Endothelial cell (in vitro differentiated cells): ENCODE results near the gene TLR9. TPM values are rescaled to one million over a fixed set of nuclear protein-coding genes. Genes with fewer than 3 reads are reported as not detected.
A peak's percentile ranks its signal among the peaks of the same experiment; 100 is the strongest.
"Not testable (repeated sequence)": the region's sequence is repeated elsewhere in the genome, so short reads cannot be mapped to it uniquely, and the experiment has no call there.

Source experiments
- DNase-seq: peaks from one replicate; pipeline ENCODE4 v3.0.0; 2021; ENCODE audit warnings: low spot score
- H3K27ac Mint-ChIP-seq: one replicate; pipeline ENCODE4 v1.8.0; 2021; ENCODE audit warnings: mixed read lengths, inconsistent platforms; ENCODE audit not compliant: unreplicated experiment
- H3K27me3 Mint-ChIP-seq: one replicate; pipeline ENCODE4 v1.8.0; 2021; ENCODE audit warnings: mild to moderate bottlenecking, moderate library complexity, mixed read lengths, inconsistent platforms; ENCODE audit not compliant: unreplicated experiment
- H3K36me3 Mint-ChIP-seq: one replicate; pipeline ENCODE4 v1.8.0; 2021; ENCODE audit warnings: mild to moderate bottlenecking, low read depth, mixed read lengths, inconsistent platforms; ENCODE audit not compliant: unreplicated experiment
- H3K4me1 Mint-ChIP-seq: one replicate; pipeline ENCODE4 v1.8.0; 2021; ENCODE audit warnings: mild to moderate bottlenecking, mixed read lengths, inconsistent platforms; ENCODE audit not compliant: unreplicated experiment
- H3K4me3 Mint-ChIP-seq: one replicate; pipeline ENCODE4 v1.8.0; 2021; ENCODE audit warnings: mild to moderate bottlenecking, mixed read lengths, inconsistent platforms; ENCODE audit not compliant: unreplicated experiment
- H3K9me3 Mint-ChIP-seq: one replicate; pipeline ENCODE4 v1.8.0; 2021; ENCODE audit warnings: mixed read lengths, inconsistent platforms; ENCODE audit not compliant: unreplicated experiment
- total RNA-seq: library from RNA; stranded (reverse); fragmentation: NEBNext Ultra II Directional; extraction: Animal tissue kit (Norgen Biotek cat#: 25700); gene quantifications from one replicate; pipeline ENCODE4 v1.2.1, GENCODE V29; 2021; ENCODE audit not compliant: unreplicated experiment
- TF ChIP-seq, protein P1 (sequence below): fragments of 200-600 bp; sonication (generic); IDR thresholded peaks from one replicate; pipeline ENCODE4 v1.5.0; 2021; ENCODE audit warnings: antibody characterized with exemption; ENCODE audit not compliant: unreplicated experiment

TLR9 gene
- total RNA-seq, 1 donor from 2014 or later, result not detected

DNA sequence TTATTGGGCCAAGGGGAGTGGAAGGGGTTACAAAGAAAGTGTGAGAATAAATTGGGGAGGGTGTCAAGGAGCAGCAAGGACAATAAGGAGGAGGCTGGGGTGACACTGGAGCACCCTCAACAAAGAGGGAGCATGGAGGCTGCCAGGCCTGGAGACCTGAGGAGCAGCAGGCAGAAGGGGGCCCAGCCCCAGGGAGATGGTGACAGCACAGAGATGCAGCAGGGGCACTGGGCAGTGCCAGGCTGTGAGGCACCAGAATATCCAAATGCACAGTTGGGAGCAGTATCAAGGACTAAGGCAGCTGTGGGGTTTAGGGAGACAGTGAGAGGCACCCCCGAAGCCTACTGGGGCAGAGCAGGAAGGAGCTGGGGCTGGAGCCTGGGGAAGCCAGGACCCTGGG is 46.9 kb downstream of the TLR9 start:
- DNase-seq, result no peak
- Mint-ChIP-seq H3K36me3 (no peaks in the 10 kb centered on the region), H3K27ac (no peak overlapping the region), H3K27me3 (peaks cover 2% of the 10 kb centered on the region), H3K4me3 (no peak overlapping the region), H3K4me1 (peaks cover 3% of the 10 kb centered on the region), H3K9me3 (no peaks in the 10 kb centered on the region)
- TF ChIP-seq, protein P1, sequence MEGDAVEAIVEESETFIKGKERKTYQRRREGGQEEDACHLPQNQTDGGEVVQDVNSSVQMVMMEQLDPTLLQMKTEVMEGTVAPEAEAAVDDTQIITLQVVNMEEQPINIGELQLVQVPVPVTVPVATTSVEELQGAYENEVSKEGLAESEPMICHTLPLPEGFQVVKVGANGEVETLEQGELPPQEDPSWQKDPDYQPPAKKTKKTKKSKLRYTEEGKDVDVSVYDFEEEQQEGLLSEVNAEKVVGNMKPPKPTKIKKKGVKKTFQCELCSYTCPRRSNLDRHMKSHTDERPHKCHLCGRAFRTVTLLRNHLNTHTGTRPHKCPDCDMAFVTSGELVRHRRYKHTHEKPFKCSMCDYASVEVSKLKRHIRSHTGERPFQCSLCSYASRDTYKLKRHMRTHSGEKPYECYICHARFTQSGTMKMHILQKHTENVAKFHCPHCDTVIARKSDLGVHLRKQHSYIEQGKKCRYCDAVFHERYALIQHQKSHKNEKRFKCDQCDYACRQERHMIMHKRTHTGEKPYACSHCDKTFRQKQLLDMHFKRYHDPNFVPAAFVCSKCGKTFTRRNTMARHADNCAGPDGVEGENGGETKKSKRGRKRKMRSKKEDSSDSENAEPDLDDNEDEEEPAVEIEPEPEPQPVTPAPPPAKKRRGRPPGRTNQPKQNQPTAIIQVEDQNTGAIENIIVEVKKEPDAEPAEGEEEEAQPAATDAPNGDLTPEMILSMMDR, result no peak

DNA sequence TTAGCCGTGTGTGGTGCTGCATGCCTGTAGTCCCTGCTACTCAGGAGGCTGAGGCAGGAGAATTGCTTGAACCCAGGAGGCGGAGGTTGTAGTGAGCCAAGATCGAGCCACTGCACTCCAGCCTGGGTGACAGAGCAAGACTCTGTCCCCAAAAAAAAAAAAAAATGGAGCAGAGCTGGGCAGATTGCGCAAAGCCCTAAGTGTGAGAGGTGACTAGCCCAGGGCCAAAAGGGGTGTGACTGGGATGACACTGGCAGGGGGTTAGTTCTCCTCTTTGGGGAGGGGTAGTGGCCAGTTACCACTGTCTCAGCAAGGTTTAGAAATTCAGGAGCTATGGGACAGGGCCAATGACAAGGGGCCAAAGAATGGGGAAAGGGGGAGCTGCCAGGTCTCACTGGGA is 47.3 kb downstream of the TLR9 start:
- not testable (repeated sequence) for H3K36me3 Mint-ChIP-seq, H3K27ac Mint-ChIP-seq, H3K9me3 Mint-ChIP-seq

GRCh38 chr3:52177701-52178042 is 47.8 kb downstream of the TLR9 start:
- Mint-ChIP-seq H3K4me1 (peaks cover 3% of the 10 kb centered on the region), H3K4me3 (no peak overlapping the region), H3K27me3 (peaks cover 2% of the 10 kb centered on the region), H3K36me3 (no peaks in the 10 kb centered on the region), H3K9me3 (no peaks in the 10 kb centered on the region), H3K27ac (no peak overlapping the region)
- DNase-seq, result no peak
- TF ChIP-seq, protein P1, result no peak

More for the DNA sequence above, 47.3 kb downstream of the TLR9 start:
- H3K4me1 Mint-ChIP-seq, H3K27me3 Mint-ChIP-seq, H3K4me3 Mint-ChIP-seq, DNase-seq: not testable (repeated sequence)

DNA sequence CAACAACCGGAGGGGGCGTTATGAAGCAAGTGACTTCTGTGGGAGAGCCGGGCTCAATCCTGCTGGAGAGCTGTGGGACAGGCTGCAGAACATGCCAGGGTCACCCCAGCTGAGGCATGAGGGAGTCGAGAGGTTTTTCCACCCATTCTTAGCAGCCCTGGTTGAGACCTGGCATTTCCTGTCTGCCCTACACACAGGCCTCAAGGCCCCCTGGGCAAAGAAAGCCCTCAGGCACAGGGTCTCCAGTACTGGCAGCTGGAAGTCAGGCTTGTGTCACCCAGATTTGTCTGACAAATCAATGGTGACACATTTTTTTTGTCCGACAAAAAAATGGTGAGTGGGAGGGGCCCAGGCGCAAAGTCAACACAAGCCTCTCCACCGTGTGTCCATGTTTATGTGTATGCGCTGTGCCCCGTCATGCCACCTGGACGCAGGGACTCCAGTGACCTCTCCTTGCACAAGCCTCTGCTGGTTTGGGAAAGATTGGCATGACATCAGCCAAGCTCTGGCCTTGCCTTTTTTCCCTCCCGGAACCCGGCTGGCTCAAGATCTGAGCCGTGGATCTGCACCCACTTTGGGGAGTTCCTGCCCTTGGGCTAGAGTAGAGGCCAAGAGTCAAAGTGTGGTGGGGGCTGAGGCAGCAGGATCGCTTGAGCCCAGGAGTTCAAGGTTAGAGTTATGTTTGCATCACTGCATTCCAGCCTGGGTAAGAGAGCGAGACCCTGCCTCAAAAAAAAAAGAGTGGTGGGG is 48.3 kb downstream of the TLR9 start:
- H3K36me3 Mint-ChIP-seq, result no peaks in the 10 kb centered on the region
- peak overlapping the region; percentile 68 for H3K4me3 Mint-ChIP-seq
- no peak for DNase-seq
- H3K9me3 Mint-ChIP-seq, result no peaks in the 10 kb centered on the region
- no peak overlapping the region for H3K27ac Mint-ChIP-seq
- H3K27me3 Mint-ChIP-seq, result peaks cover 5% of the 10 kb centered on the region
- TF ChIP-seq, protein P1, result no peak
- peaks cover 3% of the 10 kb centered on the region for H3K4me1 Mint-ChIP-seq

DNA sequence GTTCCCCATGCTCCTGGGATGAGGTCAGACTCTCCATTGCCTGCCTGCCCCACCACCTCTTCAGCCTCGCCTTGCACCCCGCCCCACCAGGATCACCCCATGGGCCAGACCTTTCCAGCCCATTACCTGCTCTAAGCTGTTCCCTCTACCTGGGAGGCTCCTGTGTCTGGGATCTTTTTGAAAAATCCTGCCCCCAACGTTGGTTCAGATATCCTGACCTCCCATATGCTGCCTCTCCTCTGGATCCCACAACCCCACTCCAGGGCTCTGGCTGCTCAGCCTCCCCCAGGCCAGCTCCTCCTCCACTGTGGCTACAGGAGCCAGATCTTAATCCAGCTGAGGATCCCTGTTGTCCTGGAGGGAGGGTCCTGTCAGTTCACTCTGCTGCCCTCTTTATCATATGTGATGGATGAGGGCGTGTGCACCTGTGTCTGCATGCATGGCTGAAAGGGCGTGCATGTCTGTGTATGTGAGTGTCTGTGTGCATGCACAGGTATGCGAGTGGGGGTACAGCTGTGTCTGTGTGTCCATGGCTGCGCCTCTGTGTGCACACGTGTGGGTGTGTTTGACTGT is 49.2 kb downstream of the TLR9 start:
- Mint-ChIP-seq H3K27ac (peak overlapping the region; percentile 61), H3K27me3 (peaks cover 8% of the 10 kb centered on the region), H3K9me3 (no peaks in the 10 kb centered on the region), H3K36me3 (no peaks in the 10 kb centered on the region), H3K4me3 (peak overlapping the region; percentile 68), H3K4me1 (peaks cover 3% of the 10 kb centered on the region)
- no peak for DNase-seq
- TF ChIP-seq, protein P1, result no peak
